Measurements from ENCODE around the gene SELENOP.
"Not testable (repeated sequence)": the region's sequence is repeated elsewhere in the genome, so short reads cannot be mapped to it uniquely, and the experiment has no call there.

SELENOP gene

GRCh38 chr5:42828671-42829070 lies 17.0 kb upstream of the SELENOP start:
- no peak overlapping the region for H3K4me3 ChIP-seq (ENCODE audit: low read depth, low read length)

DNA sequence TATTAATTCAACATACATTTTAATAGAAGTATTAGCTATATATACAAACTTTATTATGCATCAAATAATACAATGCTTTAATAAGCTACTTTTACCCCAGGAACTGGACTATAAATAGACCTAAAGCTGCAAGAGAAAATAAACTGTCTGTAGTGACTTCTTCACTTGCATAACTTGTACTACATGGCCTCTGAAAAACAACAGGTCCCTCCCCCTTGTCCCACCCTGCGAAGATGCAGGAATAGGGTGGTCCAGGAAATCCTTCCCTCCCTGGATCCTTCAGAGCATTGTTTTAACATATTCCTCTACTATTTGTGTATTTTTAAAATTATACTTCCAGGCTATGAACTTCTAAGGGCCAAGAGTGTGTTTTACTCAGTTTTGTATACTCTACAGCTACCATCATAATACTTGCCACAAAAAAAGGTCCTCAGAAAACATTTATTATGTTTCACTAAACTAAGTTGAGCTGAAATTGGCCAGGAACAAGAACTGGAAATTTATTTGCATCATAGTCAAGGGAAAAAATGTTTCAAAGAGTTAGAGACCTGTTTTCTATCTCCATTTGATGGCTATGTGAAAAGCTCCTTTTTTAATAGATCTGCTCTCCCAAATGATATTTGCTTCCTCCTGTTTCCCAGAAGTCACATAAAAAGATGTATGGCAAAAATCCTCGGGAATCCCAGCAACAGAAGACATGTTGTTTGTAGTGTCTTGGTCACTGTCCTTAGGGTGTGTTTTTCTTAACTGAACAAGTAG lies 15.2 kb upstream of the SELENOP start:
- no peak overlapping the region for H3K4me3 ChIP-seq (ENCODE audit: low read depth, low read length)

DNA sequence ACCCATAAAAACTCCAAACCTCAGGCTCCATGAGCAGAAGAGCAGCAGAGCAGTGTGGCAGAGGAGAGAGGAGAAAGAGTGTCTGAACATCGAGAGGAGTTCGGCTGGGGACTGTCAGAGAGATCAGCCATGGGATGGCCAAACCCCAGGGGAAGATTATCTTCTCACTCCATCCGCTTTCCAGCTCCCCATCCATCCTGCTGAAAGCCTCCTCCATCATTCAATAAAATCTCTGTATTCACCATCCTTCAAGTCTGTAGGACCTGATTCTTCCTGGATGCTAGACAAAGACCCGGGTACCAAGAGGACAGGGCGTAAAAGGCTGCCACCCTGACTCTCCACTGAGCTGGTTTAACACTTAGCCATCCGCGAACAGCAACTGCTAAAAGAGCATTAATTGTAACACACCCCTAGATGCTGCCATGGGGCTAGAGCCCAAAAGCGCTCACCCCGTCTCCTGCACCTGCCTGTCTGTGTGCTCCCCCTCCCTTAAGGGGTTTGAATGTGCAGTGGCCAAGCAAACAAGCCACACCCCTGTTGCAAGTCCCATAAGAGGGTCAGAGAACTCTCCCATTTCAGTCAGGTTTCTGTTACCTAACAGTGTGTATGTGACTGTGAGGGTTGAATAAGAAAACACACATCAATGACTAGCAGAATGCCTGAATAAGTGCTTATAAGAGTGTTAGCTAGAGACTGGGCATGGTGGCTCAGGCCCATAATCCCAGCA lies 13.9 kb upstream of the SELENOP start:
- no peak overlapping the region for H3K4me3 ChIP-seq (ENCODE audit: low read depth, low read length)

GRCh38 chr5:42824347-42824976 lies 12.8 kb upstream of the SELENOP start:
- H3K4me3 ChIP-seq (ENCODE audit: low read depth, low read length): no peak overlapping the region

DNA sequence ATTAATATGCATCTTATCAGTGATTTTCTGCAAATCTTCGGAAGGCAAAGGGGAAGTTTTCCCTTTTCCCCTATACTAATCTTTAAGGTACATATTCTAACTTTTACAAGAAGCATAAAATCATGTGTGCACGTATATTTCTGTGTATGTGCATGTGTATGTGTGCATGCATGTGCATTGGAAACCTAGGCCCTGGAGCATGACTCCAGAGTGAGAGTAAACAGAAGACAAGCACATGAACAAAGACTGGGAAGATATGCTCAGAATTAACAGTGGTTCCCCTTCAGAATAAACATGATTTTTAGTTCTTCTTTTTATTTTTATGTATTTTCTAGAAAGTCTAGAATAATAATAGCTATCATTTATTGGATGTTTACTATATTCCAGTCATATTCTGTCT lies 10.9 kb upstream of the SELENOP start:
- no peak overlapping the region for H3K4me3 ChIP-seq (ENCODE audit: low read depth, low read length)

DNA sequence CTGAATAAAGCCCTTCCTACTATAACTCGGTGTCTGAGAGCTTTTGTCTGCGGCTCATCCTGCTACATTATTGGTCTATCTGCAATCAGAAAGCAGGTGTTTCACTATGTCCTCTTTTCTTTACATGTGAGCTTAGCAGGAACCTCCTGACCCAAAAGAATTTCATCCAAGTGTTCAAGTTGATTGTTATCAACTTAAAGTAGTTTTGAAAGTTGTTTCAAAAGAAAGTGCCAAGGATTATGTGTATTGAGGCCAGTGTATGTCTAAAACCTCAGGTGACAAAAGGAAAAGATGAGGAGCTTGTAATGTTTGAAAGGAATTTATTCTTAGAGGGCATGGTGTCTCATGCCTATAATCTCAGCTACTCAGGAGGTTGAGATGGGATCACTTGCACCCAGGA lies 8.1 kb upstream of the SELENOP start:
- no peak overlapping the region for H3K4me3 ChIP-seq (ENCODE audit: low read depth, low read length)

- not testable (repeated sequence) for H3K4me3 ChIP-seq (ENCODE audit: low read depth, low read length)
Observed at GRCh38 chr5:42816546-42816945, 4.9 kb upstream of the SELENOP start.

- no peak overlapping the region for H3K4me3 ChIP-seq (ENCODE audit: low read depth, low read length)
Observed at GRCh38 chr5:42813533-42813932, 1.8 kb upstream of the SELENOP start.

- H3K4me3 ChIP-seq (ENCODE audit: low read depth, low read length): no peak overlapping the region
Observed at GRCh38 chr5:42812620-42813019, 928 bp upstream of the SELENOP start.

DNA sequence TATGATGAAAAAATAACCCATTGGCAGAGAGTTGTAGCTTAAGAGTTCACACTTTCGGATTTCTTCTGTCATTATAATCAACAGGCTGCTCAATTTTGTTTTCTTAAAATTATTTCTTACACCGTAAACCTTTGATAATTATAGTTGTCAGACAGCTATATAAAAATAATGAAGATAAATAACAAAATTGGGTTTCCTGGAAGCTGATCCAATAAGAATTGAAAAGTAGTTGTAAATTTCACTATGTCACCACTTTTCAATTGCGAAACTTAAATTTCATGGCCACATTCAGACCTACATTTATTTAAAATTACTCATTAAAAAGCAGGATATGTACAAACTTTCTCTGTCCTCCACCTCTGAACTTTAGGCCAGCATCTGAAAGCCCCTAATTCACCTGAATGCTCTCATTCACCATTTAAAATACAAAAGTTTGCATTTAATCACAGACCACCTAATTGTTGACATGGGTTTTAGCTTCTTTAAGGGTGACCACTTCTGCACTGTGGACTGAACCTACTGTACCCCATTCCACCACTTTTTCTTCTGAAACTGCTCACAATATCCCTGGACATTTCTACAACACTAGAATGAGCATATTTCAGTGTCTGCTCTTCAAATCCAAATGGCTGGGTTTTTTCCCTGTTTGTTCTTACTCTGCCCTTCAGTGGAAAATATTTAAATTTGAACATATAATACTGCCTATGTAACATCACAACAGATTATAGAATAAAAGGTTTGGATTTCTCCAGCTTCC lies 680 bp downstream of the SELENOP start:
- H3K4me3 ChIP-seq (ENCODE audit: low read depth, low read length): no peak overlapping the region

GRCh38 chr5:42808888-42809611 lies 2.6 kb downstream of the SELENOP start:
- H3K4me3 ChIP-seq (ENCODE audit: low read depth, low read length): no peak overlapping the region

- H3K4me3 ChIP-seq (ENCODE audit: low read depth, low read length): no peak overlapping the region
Observed at GRCh38 chr5:42807722-42808447, 3.8 kb downstream of the SELENOP start.

- H3K4me3 ChIP-seq (ENCODE audit: low read depth, low read length): no peak overlapping the region
Observed at GRCh38 chr5:42806701-42807262, 4.9 kb downstream of the SELENOP start.

DNA sequence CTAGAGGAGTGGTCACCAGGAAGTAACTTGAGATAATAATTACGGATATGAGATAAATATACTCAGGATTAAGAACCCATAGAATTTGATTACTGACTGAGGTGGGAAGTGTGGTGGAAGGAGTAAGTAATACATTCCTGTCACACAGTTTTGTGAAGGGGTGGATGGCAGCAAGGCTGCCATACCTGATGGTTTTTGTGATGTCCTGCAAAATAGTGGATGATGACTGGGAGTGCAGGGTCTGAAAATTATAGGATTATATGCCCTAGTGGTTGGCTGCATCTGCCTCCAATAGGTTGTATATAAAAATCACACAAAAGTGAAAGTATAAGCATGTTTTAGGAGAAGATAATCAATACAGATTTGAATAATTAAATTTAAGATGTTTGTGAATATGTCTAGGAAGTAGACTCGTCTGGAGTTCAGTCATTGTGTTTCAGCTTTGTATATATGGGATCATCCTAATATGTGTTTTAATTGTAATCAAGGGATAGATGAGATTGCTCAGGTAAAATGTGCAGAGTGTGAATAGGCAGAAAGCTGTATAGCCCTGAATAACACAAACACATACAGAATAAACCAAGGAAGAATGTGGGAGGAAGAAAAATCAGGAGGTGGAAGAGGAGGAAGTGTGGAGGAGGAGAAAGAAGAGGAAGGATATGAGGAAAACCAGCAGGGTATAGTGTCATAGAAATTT lies 5.5 kb downstream of the SELENOP start:
- no peak overlapping the region for H3K4me3 ChIP-seq (ENCODE audit: low read depth, low read length)

- H3K4me3 ChIP-seq (ENCODE audit: low read depth, low read length): no peak overlapping the region
Observed at GRCh38 chr5:42804717-42805339, 6.9 kb downstream of the SELENOP start.

DNA sequence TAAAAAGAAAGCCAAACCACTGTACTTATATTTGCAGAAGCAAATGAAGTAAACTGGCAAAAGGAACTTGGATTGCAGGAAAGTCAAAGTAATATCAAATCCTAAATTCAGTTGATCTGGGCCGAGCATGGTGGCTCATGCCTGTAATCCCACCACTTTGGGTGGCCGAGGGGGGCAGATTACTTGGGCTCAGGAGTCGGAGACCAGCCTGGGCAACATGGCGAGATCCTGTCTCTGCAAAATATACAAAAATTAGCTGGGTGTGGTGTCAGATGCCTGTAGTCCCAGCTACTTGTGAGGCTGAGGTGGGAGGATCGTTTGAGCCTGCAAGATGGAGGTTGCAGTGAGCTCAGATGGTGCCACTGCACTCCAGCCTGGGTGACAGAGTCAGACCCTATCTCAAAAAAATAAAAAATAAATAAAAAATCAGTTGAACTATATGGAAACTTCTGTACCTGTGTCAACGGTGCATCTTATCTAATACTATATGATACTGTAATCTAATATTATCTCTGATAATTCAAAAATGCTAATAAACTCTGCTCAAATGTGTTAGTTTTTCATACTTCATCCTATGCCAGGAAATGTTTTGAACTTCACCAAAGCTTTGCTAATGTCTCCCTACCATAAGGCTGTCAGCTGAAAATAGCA lies 10.1 kb downstream of the SELENOP start:
- H3K4me3 ChIP-seq (ENCODE audit: low read depth, low read length): no peak overlapping the region

GRCh38 chr5:42800748-42801330 lies 10.9 kb downstream of the SELENOP start:
- no peak overlapping the region for H3K4me3 ChIP-seq (ENCODE audit: low read depth, low read length)

DNA sequence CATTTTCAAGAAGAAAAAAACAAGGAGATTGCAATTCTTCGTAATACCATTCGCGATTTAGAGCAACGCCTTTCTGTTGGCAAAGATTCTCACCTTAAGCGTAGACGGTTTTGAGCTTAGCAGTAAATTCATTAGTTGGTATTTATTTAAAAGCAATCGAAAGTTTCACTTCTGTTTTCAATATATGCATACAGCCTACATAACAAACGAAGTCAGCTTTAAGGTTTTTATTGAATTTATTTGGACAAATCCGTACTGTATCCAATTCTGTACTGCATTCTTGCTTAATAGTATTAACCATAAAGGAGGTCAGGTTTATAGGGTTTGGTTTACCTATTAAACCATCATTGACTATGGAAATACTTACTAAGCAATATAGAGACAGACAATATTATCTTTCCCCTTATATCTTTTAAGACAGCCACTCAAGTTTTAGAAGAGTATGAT lies 12.0 kb downstream of the SELENOP start:
- no peak overlapping the region for H3K4me3 ChIP-seq (ENCODE audit: low read depth, low read length)

Data from iPS-11a (cell line).